A549 treated with ZK216348 at 1 μM for 4 hours (cell line): ENCODE data around the gene OR6A2. TPM values are rescaled to one million over a fixed set of nuclear protein-coding genes. Genes with fewer than 3 reads are reported as not detected.

ENCODE experiments used
- total RNA-seq: library from RNA; stranded (reverse); fragments of 200-300 nt; extraction: Qiagen RNA extraction; gene quantifications from 5 replicates; pipeline ENCODE4 v1.2.3, GENCODE V29; 2022; ENCODE audit warnings: low read depth

The OR6A2 gene
- total RNA-seq = not detected in 5 replicates

DNA sequence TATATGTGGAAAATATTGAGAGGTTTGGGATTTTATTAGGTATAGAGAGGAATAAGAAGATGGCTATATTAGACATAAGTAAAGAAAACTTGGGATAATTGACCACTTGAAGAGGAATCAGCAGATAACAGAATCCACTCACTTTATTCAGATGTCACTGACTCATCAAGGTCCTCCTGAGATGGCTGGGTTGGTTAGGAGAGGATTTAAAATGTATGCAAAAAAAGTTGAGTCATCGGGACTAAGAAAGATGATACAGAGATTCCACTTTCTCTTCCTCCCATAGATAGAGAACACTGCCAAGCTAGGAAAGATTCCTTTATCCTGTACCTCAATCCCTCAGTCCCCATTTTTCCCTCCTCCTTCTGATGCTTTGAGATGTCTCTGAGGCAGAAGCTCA is at the start of gene OR6A2:
OR6A2 (minus strand) TSS at position 288 of the 400 bp plus-strand sequence. CDS start 3,981 bp downstream, outside the sequence.

GRCh38 chr11:6845383-6845782 is 45.9 kb upstream of the OR6A2 start, which contains the start of gene OR10A5:
Gene OR10A5, plus strand, starts transcription at chr11:6845683. Its CDS starts 0 bp downstream, at chr11:6845683.

GRCh38 chr11:6782720-6783119 is 16.8 kb downstream of the OR6A2 start, which contains the start of gene OR2AG1:
Gene OR2AG1, plus strand, starts transcription at chr11:6783020. Its CDS starts 2,018 bp downstream, at chr11:6785038.

GRCh38 chr11:6771926-6772893 is 27.3 kb downstream of the OR6A2 start, which contains the start of gene OR2AG2:
Gene OR2AG2, minus strand, starts transcription at chr11:6771976. Its CDS starts 3,019 bp downstream, at chr11:6768957.

Other genes with a start within 250 kb of the OR6A2 start
- gene RRP8, start 196.1 kb downstream of the OR6A2 start, total RNA-seq = 27.3 to 34.5 TPM (median 32.3 TPM) in 5 replicates
- 94.5 to 126 TPM (median 120 TPM) in 5 replicates for gene ILK, start 195.9 kb downstream of the OR6A2 start, total RNA-seq
- gene TAF10, start 187.5 kb downstream of the OR6A2 start, total RNA-seq = 193 to 208 TPM (median 202 TPM) in 5 replicates
- gene TPP1, start 180.3 kb downstream of the OR6A2 start, total RNA-seq = 33.9 to 51.3 TPM (median 44.2 TPM) in 5 replicates
- gene DCHS1, start 143.9 kb downstream of the OR6A2 start, total RNA-seq = 0.05 to 0.13 TPM (median 0.10 TPM) in 5 replicates
- 81.5 to 138 TPM (median 96.2 TPM) in 5 replicates for gene MRPL17, start 116.3 kb downstream of the OR6A2 start, total RNA-seq
- not detected in 5 replicates for gene OR2AG2, start 27.7 kb downstream of the OR6A2 start, total RNA-seq
- not detected in 5 replicates for gene OR2AG1, start 16.7 kb downstream of the OR6A2 start, total RNA-seq
- not detected in 5 replicates for gene OR10A5, start 46.0 kb upstream of the OR6A2 start, total RNA-seq
- gene OR10A2, start 63.4 kb upstream of the OR6A2 start, total RNA-seq = not detected in 5 replicates
- gene OR10A4, start 76.9 kb upstream of the OR6A2 start, total RNA-seq = not detected in 5 replicates
- not detected in 5 replicates for gene OR2D2, start 92.8 kb upstream of the OR6A2 start, total RNA-seq
- gene OR2D3, start 121.3 kb upstream of the OR6A2 start, total RNA-seq = not detected in 5 replicates
- 1.0 to 1.7 TPM (median 1.2 TPM) in 5 replicates for gene ZNF215, start 126.7 kb upstream of the OR6A2 start, total RNA-seq
- 0.49 to 1.5 TPM (median 0.73 TPM) in 5 replicates for gene ZNF214, start 220.7 kb upstream of the OR6A2 start, total RNA-seq
- gene NLRP14, start 220.8 kb upstream of the OR6A2 start, total RNA-seq = not detected in 5 replicates